Endothelial cell of umbilical vein (primary cell): ENCODE data around the gene RFLNA.

Experiments used
- EZH2 ChIP-seq: IDR thresholded peaks from 2 replicates; pipeline ENCODE4 v1.6.1; 2012; ENCODE audit warnings: borderline replicate concordance, low read depth, mild to moderate bottlenecking, moderate library complexity, low read length, inconsistent platforms; ENCODE audit not compliant: severe bottlenecking
- GATA2 ChIP-seq: IDR thresholded peaks from 2 replicates; pipeline ENCODE4 v1.7.0; 2011; ENCODE audit warnings: low read depth, mild to moderate bottlenecking, moderate library complexity, mixed read lengths, low read length; ENCODE audit not compliant: insufficient read length, insufficient read depth
- POLR2A ChIP-seq: IDR thresholded peaks from 2 replicates; pipeline ENCODE4 v1.6.1; 2012; ENCODE audit warnings: low read depth, mild to moderate bottlenecking, control low read depth, low read length
- TF ChIP-seq, protein P1 (sequence below), 2 donors: IDR thresholded peaks; 1 replicate in 1 of 2; 2 replicates in 1 of 2; pipeline ENCODE4 v1.5.1; 2011; ENCODE audit warnings: low read length in 2 of 2, mild to moderate bottlenecking in 2 of 2, moderate library complexity in 2 of 2, control low read depth in 1 of 2, inconsistent platforms in 1 of 2, low read depth in 1 of 2; ENCODE audit not compliant: insufficient read depth in 1 of 2; ENCODE audit errors: extremely low read depth in 1 of 2

DNA sequence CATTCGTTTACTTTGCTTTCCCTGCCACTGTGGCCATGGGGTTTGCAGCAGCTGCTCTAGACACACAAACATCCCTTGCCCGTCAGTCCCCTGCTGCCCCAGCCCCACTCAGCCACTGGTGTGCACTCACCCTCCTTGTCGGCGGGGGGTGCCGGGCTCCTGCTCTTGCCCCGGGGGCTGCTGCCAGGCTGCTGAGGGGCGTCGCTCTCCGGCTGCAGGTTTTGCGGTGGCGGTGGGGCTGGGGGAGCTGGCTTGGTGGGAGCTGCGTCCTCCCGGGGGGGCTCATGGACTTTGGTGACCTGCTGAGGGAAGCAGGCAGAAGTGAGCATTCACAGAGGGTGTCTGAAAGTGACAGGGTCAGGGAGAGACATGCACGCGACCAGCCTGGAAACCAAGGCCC is 67.1 kb downstream of the RFLNA start:
- TF ChIP-seq POLR2A (no peak), EZH2 (no peak), GATA2 (no peak)
- TF ChIP-seq, protein P1, sequence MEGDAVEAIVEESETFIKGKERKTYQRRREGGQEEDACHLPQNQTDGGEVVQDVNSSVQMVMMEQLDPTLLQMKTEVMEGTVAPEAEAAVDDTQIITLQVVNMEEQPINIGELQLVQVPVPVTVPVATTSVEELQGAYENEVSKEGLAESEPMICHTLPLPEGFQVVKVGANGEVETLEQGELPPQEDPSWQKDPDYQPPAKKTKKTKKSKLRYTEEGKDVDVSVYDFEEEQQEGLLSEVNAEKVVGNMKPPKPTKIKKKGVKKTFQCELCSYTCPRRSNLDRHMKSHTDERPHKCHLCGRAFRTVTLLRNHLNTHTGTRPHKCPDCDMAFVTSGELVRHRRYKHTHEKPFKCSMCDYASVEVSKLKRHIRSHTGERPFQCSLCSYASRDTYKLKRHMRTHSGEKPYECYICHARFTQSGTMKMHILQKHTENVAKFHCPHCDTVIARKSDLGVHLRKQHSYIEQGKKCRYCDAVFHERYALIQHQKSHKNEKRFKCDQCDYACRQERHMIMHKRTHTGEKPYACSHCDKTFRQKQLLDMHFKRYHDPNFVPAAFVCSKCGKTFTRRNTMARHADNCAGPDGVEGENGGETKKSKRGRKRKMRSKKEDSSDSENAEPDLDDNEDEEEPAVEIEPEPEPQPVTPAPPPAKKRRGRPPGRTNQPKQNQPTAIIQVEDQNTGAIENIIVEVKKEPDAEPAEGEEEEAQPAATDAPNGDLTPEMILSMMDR (IDR thresholded peaks at IDR 0.05; ENCODE audit: extremely low read depth in 1 of 2, insufficient read depth in 1 of 2, low read depth in 1 of 2, low read length in 2 of 2), result no peak
